OCI-LY7 (cell line): ENCODE measurements around the gene KIFC3. TPM values are rescaled to one million over a fixed set of nuclear protein-coding genes. Genes with fewer than 3 reads are reported as not detected.

Experiments
- BruUV-seq: library from RNA; stranded (reverse); fragments of 400-500 nt; replicated peaks from 2 replicates; lab custom pipeline; 2021; lab: Mats Ljungman, UMichigan
- CTCF ChIA-PET: fragments of 300-600 bp; sonication (Branson Sonifier 250); formaldehyde crosslinking; loops from one replicate; lab custom pipeline; 2022; ENCODE audit warnings: antibody characterized with exemption; ENCODE audit not compliant: unreplicated experiment; lab: Charles Lee
- POLR2A ChIA-PET: fragments of 300-600 bp; sonication (Branson Sonifier 250); formaldehyde crosslinking; loops from one replicate; lab custom pipeline; 2022; ENCODE audit warnings: antibody characterized with exemption; lab: Charles Lee
- DNase-seq: peaks from one replicate; pipeline ENCODE4 v3.0.0-alpha.2; 2015; ENCODE audit warnings: low spot score
- H2AFZ ChIP-seq: fragments of 200-600 bp; sonication (generic), shearing (Covaris generic); 2 replicates; pipeline ENCODE4 v1.6.1; 2014; ENCODE audit warnings: mild to moderate bottlenecking, antibody characterized with exemption, low read length, moderate library complexity
- H3K27ac ChIP-seq: fragments of 200-600 bp; sonication (generic); 2 replicates; pipeline ENCODE4 v1.5.1; 2014; ENCODE audit warnings: mixed run types, low read depth, mild to moderate bottlenecking, moderate library complexity, low read length, inconsistent platforms; ENCODE audit not compliant: poor library complexity, severe bottlenecking
- H3K36me3 ChIP-seq: fragments of 200-600 bp; sonication (generic); 2 replicates; pipeline ENCODE4 v1.6.1; 2014; ENCODE audit warnings: mild to moderate bottlenecking, antibody characterized with exemption, low read length, moderate library complexity, mixed read lengths; ENCODE audit not compliant: insufficient read depth
- H3K4me1 ChIP-seq: fragments of 200-600 bp; sonication (generic); 2 replicates; pipeline ENCODE4 v1.5.1; 2014; ENCODE audit warnings: mild to moderate bottlenecking, low read length; ENCODE audit not compliant: insufficient read depth, poor library complexity, severe bottlenecking
- H3K4me2 ChIP-seq: fragments of 200-600 bp; sonication (generic); 2 replicates; pipeline ENCODE4 v1.6.1; 2014; ENCODE audit warnings: mild to moderate bottlenecking, low read length
- H3K4me3 ChIP-seq: fragments of 200-600 bp; sonication (generic); 2 replicates; pipeline ENCODE4 v1.5.1; 2014; ENCODE audit warnings: mild to moderate bottlenecking, low read depth, low read length; ENCODE audit not compliant: poor library complexity, severe bottlenecking
- H3K79me2 ChIP-seq: fragments of 200-600 bp; sonication (generic); 2 replicates; pipeline ENCODE4 v1.6.1; 2016; ENCODE audit warnings: low read depth, mild to moderate bottlenecking, low read length, moderate library complexity, mixed read lengths; ENCODE audit not compliant: insufficient read depth
- H3K9me2 ChIP-seq: fragments of 200-600 bp; sonication (generic); 2 replicates; pipeline ENCODE4 v1.6.1; 2016; ENCODE audit warnings: mild to moderate bottlenecking, low read length, mixed read lengths; ENCODE audit not compliant: insufficient read depth
- H3K9me3 ChIP-seq: fragments of 200-600 bp; sonication (generic); 2 replicates; pipeline ENCODE4 v1.6.1; 2014; ENCODE audit warnings: mild to moderate bottlenecking, mixed run types, low read length, mixed read lengths
- H4K20me1 ChIP-seq: fragments of 200-600 bp; sonication (generic); 2 replicates; pipeline ENCODE4 v1.6.1; 2014; ENCODE audit warnings: mild to moderate bottlenecking, antibody characterized with exemption, low read length, moderate library complexity, mixed read lengths; ENCODE audit not compliant: insufficient read depth
- CTCF ChIP-seq: fragments of 200-600 bp; sonication (generic); conservative IDR thresholded peaks from 2 replicates; pipeline ENCODE4 v1.5.1; 2014; ENCODE audit warnings: mild to moderate bottlenecking, antibody characterized with exemption, low read length, moderate library complexity, mixed read lengths
- EZH2phosphoT487 ChIP-seq: fragments of 200-600 bp; sonication (generic); IDR thresholded peaks from 2 replicates; pipeline ENCODE4 v1.6.1; 2018; ENCODE audit warnings: low read depth, borderline replicate concordance, mild to moderate bottlenecking, mixed run types, antibody characterized with exemption, low read length, moderate library complexity, mixed read lengths
- intact Hi-C: fragments of 100-400 bp; cut with micrococcal nuclease; formaldehyde crosslinking; loops from one replicate; pipeline ENCODE4 v1.10.0; 2022; ENCODE audit not compliant: unreplicated experiment
- total RNA-seq, 2 experiments: library from RNA; depleted of rRNA in 1 of 2; stranded (reverse); fragments of >200 nt in 1 of 2; shearing (Covaris generic) in 1 of 2; gene quantifications; 2 replicates each; pipeline ENCODE4 v1.2.3, GENCODE V29; 2014 to 2022

Gene KIFC3
- total RNA-seq, 2 experiments from 2014 or later, result 0.61 TPM; not detected in 1

GRCh38 chr16:57752203-57752580 lies 50.1 kb downstream of the KIFC3 start:
- Histone ChIP-seq H3K9me3 (no peaks in the 10 kb centered on the region), H3K4me2 (no peak overlapping the region), H3K36me3 (peaks cover 8% of the 10 kb centered on the region; the same call in 1 of the 2 replicates), H3K4me1 (no peaks in the 10 kb centered on the region), H3K9me2 (no peaks in the 10 kb centered on the region), H3K4me3 (no peak overlapping the region), H4K20me1 (no peaks in the 10 kb centered on the region), H3K27ac (no peak overlapping the region), H3K79me2 (no peaks in the 10 kb centered on the region), H2AFZ (no peak overlapping the region)
- no peak for DNase-seq
- POLR2A ChIA-PET, result no interaction called here
- CTCF ChIA-PET, result no interaction called here
- no TSS peak for BruUV-seq
- no peak for TF ChIP-seq EZH2phosphoT487
- intact Hi-C loops, result no loop called here

- H2AFZ ChIP-seq, result no peak overlapping the region
- H3K9me3 ChIP-seq, result no peaks in the 10 kb centered on the region
- no peak overlapping the region for H3K27ac ChIP-seq
- no peaks in the 10 kb centered on the region for H3K79me2 ChIP-seq
- peaks cover 8% of the 10 kb centered on the region; the same call in 1 of the 2 replicates for H3K36me3 ChIP-seq
- TF ChIP-seq EZH2phosphoT487, result no peak
- TF ChIP-seq CTCF, result no peak
- no peaks in the 10 kb centered on the region for H3K9me2 ChIP-seq
- intact Hi-C loops, result no loop called here
- H4K20me1 ChIP-seq, result no peaks in the 10 kb centered on the region
- ChIA-PET POLR2A (no interaction called here), CTCF (interaction anchor here (0.5 kb wide), 1 partner anchor 23 kb away, joined by 4 read pairs; no protein-coding TSS in a partner anchor)
- DNase-seq, result no peak
- H3K4me1 ChIP-seq, result no peaks in the 10 kb centered on the region
- no peak overlapping the region for H3K4me2 ChIP-seq
- BruUV-seq, result no TSS peak
- H3K4me3 ChIP-seq, result no peak overlapping the region
Observed at GRCh38 chr16:57751539-57752202, 50.6 kb downstream of the KIFC3 start.

GRCh38 chr16:57750796-57751538 lies 51.3 kb downstream of the KIFC3 start:
- Histone ChIP-seq H3K27ac (no peak overlapping the region), H3K9me3 (no peaks in the 10 kb centered on the region), H4K20me1 (no peaks in the 10 kb centered on the region), H3K36me3 (peaks cover 5% of the 10 kb centered on the region; the same call in 1 of the 2 replicates), H2AFZ (no peak overlapping the region), H3K9me2 (no peaks in the 10 kb centered on the region), H3K4me3 (no peak overlapping the region), H3K79me2 (no peaks in the 10 kb centered on the region), H3K4me2 (no peak overlapping the region), H3K4me1 (no peaks in the 10 kb centered on the region)
- CTCF ChIA-PET, result interaction anchor here (0.5 kb wide), 1 partner anchor 23 kb away, joined by 4 read pairs; no protein-coding TSS in a partner anchor
- intact Hi-C loops, result no loop called here
- no peak for TF ChIP-seq EZH2phosphoT487
- TF ChIP-seq CTCF, result no peak
- no TSS peak for BruUV-seq
- POLR2A ChIA-PET, result interaction anchor here (0.5 kb wide), 1 partner anchor 42 kb away, joined by 3 read pairs; no protein-coding TSS in a partner anchor
- DNase-seq, result no peak
